ENCODE measurements around the gene NPBWR2.

DNA sequence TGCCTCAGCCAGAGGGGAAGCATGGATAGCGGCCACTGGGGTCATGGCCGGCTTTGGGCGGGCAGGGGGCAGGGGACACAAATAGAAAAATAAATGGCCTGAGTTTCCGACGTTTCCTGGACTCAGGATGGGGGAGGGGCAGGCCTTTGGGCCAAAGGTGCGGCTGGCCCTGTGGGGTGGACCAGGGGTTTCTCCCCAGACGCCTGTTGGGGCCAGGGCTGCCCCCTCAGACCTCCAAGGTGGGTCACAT lies 50.8 kb downstream of the NPBWR2 start:
- TF ChIP-seq POLR2A (IDR thresholded peaks at IDR 0.05; ENCODE audit: low read length) (no peak), GATA1 (IDR thresholded peaks at IDR 0.05; ENCODE audit: low read depth, low read length) (no peak)
